NCI-H510A (cell line): ENCODE data around the gene OR4P4.

Source experiments
- DNase-seq: peaks from one replicate; lab custom pipeline; 2025; lab: John Stamatoyannopoulos, UW

The OR4P4 gene

DNA sequence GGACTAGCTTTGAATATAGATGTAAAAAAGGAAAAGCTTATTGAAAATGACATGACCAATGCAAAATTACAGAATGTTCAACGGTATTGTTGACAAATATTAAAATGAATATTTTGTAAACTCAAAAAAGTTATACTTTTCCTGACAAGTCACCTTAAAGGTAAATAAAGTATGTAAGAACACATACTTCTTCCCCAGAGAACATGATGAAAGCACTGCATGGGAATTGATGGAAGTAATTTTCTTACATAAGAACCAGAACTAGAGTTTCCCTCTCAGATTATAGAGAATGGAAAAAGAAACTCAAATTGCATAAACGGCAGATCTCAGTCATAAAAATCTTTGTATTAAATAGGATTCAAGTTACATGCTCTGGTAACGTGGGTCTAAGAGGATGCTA, at the start of gene OR4P4:
Gene OR4P4 (plus strand): TSS at position 301 of the 400 bp plus-strand sequence.
- DNase-seq = no peak

DNA sequence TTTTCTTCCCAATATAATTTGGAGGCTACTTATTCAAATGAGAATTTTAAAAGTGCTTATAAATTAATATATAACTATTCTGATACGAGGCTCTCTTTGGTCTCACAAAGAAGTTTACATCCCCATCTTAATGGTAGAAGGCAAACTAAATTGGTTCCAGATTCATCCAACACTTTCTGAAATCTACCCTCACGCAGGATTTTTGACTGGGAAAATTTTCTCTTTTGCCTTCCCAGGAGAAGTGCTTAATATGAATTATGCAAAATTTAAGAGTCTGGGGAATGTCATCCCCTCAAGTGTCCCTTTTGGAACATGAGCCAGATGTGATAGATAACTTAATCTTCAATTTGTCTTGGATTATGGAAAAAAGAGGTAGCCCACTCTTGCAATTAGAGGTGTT, 27.4 kb upstream of the OR4P4 start, which contains the start of gene OR4C11:
Gene OR4C11 (minus strand): TSS at position 101 of the 400 bp plus-strand sequence. CDS start 3,272 bp downstream, outside the sequence.
- DNase-seq = no peak

DNA sequence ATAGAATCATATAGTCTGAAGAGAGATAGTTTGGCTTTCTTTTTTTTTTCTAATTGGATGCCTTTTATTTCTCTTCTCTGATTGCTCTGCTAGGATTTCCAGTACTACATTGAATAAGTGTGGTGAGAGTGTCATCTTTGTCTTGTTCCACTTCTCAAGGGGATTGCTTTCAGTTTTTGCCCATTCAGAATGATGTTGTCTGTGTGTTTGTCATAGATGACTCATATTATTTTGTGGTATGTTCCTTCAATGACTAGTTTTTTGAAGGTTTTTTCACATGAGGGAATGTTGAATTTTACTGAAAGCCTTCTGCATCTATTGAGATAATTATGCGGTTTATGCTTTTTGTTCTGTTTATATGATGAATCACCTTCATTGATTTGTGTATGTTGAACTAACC, 10.4 kb upstream of the OR4P4 start:
- no peak for DNase-seq

DNA sequence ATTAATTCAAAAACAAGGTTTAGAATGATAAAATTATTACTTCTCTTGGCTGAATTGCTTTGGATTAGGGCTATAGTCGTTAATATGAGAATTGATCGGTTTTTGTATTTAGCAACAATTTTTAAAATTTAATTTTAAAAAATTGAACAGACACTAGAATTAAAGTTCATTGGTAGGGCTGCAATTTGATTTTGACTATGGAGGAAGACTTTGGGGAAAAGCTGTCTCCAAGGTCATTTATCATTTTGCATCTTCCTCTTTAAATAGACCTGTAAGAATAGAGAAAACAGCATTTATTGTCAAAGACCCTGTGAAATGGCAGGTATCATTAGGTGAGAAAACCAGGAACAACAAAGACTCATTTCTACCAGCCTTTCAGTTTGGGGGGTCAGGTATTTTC, 13.1 kb downstream of the OR4P4 start, which contains the start of gene OR4S2:
Gene OR4S2 (plus strand): TSS at position 301 of the 400 bp plus-strand sequence. CDS start 2,577 bp downstream, outside the sequence.
- no peak for DNase-seq

DNA sequence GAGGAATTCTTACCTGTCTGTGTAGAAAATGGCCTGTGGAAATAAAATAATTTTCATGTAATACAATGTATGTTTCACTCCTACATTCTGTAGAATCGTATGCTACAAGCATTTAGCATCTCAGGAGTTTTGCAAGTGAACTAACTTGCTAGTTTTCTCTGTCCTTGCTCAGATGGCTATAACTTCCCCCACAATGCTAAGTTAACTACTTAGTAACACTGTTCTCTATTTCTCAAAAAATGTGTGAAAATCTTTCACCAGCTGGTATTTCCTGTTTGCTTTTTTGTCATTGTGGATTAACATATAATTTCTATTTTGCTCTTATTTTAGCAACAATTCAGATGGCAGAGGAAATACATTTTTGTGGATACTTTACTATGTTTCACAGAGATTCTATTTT, 17.6 kb downstream of the OR4P4 start:
- DNase-seq = no peak

DNA sequence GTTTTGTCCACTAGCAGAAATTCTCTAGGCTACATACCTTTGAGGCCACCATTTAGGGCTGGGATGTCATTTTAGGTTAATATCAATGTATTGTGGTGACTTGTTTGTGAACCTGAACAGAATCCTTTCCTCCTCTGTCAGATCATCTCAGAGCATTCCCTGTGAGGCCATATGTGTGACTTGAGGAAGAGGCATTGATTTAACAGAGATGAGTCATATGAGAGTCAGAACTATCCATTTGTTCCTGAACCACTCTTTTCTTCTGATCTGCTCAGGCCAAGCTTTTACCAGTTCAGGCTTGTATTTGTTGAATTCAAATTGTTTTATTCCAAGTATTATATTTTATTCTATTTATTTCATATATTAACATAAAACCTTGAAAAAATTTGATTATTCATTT, 20.2 kb downstream of the OR4P4 start:
- no peak for DNase-seq

DNA sequence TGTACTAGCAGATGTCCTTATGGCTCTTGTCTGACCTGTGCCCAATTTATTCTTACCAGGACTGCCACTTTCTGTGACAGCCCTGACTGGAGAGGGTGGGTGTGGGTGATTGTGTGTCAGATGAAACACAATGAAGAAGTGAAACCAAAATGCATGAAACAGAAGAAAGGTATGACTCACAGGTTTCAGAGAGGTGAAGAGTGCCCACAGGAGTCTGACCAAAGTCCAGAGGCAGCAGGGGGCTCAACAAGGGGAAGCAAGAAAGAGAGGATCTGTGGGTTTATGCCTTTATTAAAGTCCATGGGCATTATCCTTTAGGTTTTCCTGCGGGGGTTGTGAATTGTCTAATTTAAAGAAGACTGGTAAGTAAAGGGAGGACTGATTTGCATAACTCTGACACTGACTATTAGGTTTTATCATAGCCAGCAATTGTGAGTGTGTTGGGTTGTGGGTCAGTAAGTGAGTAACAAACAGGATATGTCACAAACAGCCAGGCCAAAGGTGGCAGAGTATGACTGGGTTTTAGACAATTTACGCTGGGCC, 23.2 kb downstream of the OR4P4 start:
- DNase-seq = no peak

DNA sequence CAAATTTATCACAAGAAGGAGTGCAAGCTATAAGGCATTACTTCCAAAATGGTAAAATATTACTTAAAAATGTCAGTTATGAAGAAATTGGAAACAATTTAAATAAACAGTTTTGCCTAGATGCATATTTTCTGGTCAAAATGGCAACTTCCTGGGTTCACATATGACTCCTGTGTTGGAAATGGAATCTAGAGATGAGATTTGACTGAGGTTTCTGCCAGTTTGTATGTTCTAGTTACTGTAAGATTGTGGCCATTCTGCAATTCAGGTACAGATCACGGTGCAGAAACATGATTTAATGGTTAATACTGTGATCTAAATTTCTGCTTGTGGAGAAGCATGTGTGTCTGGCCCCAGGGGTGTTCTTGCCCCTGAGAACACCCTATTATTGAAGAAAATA, 23.7 kb downstream of the OR4P4 start:
- no peak for DNase-seq

DNA sequence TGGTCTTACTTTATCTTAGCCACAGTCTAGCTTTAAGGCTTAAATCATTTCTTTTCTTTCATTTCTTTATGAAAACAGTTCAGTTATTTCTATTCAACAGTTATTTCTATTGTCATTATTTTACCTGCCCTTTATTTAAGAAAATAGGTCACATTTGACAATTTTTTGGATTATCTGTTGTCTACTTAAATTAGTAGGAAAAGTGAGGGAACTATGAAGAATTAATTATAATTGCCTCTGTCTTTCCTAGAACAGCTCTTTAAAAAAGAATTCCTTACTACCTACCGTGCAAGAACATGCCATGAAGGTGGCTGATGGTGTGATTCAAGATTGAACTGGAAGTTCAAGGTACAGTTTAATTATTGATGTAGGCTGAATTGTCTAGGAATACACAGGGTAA, 27.0 kb downstream of the OR4P4 start, which contains the start of gene OR4C6:
Gene OR4C6 (plus strand): TSS at position 301 of the 400 bp plus-strand sequence. CDS start 2,966 bp downstream, outside the sequence.
- DNase-seq = no peak

DNA sequence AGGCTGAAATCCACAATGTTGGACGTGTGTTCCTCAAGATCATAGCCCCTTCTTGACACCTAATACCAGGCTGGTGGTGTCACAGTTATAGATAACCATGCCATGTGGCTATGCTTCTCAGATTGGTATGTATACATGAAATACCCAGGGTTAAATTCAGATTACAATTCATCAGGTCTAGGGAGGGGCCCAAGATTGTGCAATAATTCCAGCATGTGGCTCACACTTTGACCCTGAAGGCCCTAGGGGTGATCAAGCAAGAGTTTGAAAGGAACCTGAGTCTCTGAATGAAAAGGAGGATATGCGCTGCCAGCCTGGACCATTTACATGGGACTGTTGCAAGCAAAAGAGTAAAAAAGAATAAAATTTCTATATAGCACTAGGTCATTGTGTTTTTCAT, 34.5 kb downstream of the OR4P4 start:
- DNase-seq = no peak

DNA sequence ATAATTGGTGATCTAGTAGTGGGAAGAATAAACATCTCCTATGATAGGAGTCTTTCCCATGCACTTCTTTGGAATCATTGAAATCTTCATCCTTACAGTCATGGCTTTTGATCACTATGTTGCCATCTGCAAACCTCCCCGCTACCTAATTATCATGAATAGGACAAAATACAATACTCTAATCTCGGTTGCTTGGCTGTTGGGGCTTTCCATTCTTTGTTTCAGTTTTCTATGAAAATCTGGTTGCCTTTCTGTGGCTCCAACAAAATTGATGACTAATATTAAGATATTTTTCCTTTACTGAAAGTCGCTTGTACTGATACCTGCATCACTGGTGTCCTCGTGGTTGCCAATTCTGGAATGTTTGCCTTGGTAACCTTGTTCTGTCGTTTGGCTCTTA, 38.9 kb downstream of the OR4P4 start:
- DNase-seq = no peak
